ENCODE results near the gene GRB10. TPM values are rescaled to one million over a fixed set of nuclear protein-coding genes. Genes with fewer than 3 reads are reported as not detected.

The GRB10 gene
- total RNA-seq, 1 donor, result 65.2 TPM

- no peak for DNase-seq (ENCODE audit: low read depth in 2 of 3, low spot score in 2 of 3)
Measured at GRCh38 chr7:50677638-50677996, 105.1 kb downstream of the GRB10 start.

- DNase-seq (ENCODE audit: low read depth in 2 of 3, low spot score in 2 of 3), result no peak
Measured at GRCh38 chr7:50676740-50677637, 105.7 kb downstream of the GRB10 start.

GRCh38 chr7:50676079-50676478 lies 106.6 kb downstream of the GRB10 start:
- DNase-seq (ENCODE audit: low read depth in 2 of 3, low spot score in 2 of 3), result no peak

- no peak for DNase-seq (ENCODE audit: low read depth in 2 of 3, low spot score in 2 of 3)
Measured at GRCh38 chr7:50674896-50675835, 107.5 kb downstream of the GRB10 start.

- no peak for DNase-seq (ENCODE audit: low read depth in 2 of 3, low spot score in 2 of 3)
Measured at GRCh38 chr7:50674299-50674698, 108.4 kb downstream of the GRB10 start.

- no peak for DNase-seq (ENCODE audit: low read depth in 2 of 3, low spot score in 2 of 3)
Measured at GRCh38 chr7:50673096-50673495, 109.6 kb downstream of the GRB10 start.

GRCh38 chr7:50672045-50672444 lies 110.7 kb downstream of the GRB10 start:
- DNase-seq (ENCODE audit: low read depth in 2 of 3, low spot score in 2 of 3), result no peak

GRCh38 chr7:50671386-50671785 lies 111.3 kb downstream of the GRB10 start:
- no peak for DNase-seq (ENCODE audit: low read depth in 2 of 3, low spot score in 2 of 3)

- no peak for DNase-seq (ENCODE audit: low read depth in 2 of 3, low spot score in 2 of 3)
Measured at GRCh38 chr7:50669890-50670289, 112.8 kb downstream of the GRB10 start.

- DNase-seq (ENCODE audit: low read depth in 2 of 3, low spot score in 2 of 3), result no peak
Measured at GRCh38 chr7:50667789-50668226, 114.9 kb downstream of the GRB10 start.

GRCh38 chr7:50667338-50667737 lies 115.4 kb downstream of the GRB10 start:
- no peak for DNase-seq (ENCODE audit: low read depth in 2 of 3, low spot score in 2 of 3)

- DNase-seq (ENCODE audit: low read depth in 2 of 3, low spot score in 2 of 3), result no peak
Measured at GRCh38 chr7:50666124-50666496, 116.6 kb downstream of the GRB10 start.

- DNase-seq (ENCODE audit: low read depth in 2 of 3, low spot score in 2 of 3), result no peak
Measured at GRCh38 chr7:50665403-50666123, 117.1 kb downstream of the GRB10 start.

- DNase-seq (ENCODE audit: low read depth in 2 of 3, low spot score in 2 of 3), result no peak
Measured at GRCh38 chr7:50664937-50665336, 117.8 kb downstream of the GRB10 start.

- DNase-seq (ENCODE audit: low read depth in 2 of 3, low spot score in 2 of 3), result peak in 2 of 3 donors; percentile 66 to 80
Measured at GRCh38 chr7:50664461-50664922, 118.2 kb downstream of the GRB10 start.

- DNase-seq (ENCODE audit: low read depth in 2 of 3, low spot score in 2 of 3), result no peak
Measured at GRCh38 chr7:50663396-50664102, 119.1 kb downstream of the GRB10 start.

- no peak for DNase-seq (ENCODE audit: low read depth in 2 of 3, low spot score in 2 of 3)
Measured at GRCh38 chr7:50662996-50663395, 119.7 kb downstream of the GRB10 start.

- DNase-seq (ENCODE audit: low read depth in 2 of 3, low spot score in 2 of 3), result no peak
Measured at GRCh38 chr7:50662041-50662694, 120.5 kb downstream of the GRB10 start.

- DNase-seq (ENCODE audit: low read depth in 2 of 3, low spot score in 2 of 3), result peak in 2 of 3 donors; percentile 61 to 81
Measured at GRCh38 chr7:50661345-50662040, 121.2 kb downstream of the GRB10 start.

Data from hematopoietic multipotent progenitor cell (in vitro differentiated cells).